NCI-H2081 treated with DMSO at 0.1 percent for 48 hours (cell line): ENCODE measurements around the gene CST9.
"Not testable (repeated sequence)": the region's sequence is repeated elsewhere in the genome, so short reads cannot be mapped to it uniquely, and the experiment has no call there.

ENCODE experiments used
- DNase-seq: peaks from one replicate; lab custom pipeline; 2025; lab: John Stamatoyannopoulos, UW

CST9 gene

DNA sequence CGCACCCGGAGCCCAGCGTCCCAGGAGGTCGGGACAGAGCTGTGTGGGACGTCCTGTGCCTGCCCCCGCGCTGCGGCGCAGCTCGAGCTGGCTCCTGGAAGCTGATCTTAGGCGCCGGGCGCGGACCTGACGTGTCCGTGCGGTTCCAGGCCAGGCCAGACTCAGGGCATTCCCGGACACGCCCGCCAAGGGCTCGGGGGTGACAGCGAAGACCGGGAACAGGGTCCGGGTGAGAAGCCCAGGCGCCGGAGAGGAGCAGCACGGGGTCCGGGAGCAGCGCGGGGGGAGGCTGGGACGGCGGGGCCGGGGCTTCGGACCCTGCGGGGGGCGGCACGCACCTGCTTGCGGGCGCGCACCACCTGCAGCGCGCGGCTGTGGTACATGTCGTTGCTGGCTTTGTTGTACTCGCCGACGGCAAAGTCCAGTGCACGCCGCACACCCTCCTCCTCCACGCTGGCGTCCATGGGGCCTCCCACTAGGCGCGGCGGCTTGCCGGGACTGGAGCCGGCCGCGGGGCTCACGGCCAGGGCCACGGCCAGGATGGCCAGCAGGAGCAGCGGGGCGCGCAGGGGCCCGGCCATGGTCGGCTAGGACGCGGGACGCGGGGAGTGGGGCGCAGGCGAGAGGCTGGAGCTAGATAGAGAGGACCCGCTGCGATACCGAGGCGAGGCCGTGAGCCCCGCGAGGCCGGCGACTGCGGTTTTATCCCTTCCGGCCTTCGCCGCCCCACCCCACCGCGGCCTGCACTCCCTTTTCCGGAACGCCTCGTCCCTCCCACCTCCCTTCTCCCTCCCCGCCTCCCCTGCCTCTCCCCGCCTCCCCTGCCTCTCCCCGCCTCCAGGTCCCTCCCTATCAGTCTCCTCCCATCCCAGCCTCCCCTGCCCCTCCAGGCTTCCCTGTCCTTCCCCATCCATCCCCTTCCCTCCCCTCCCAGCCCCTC lies 31.8 kb upstream of the CST9 start, which contains the start of gene CST3:
TSS of gene CST3 (minus strand) at position 674 of the 940 bp plus-strand sequence. CDS start at position 581, 93 bp downstream.
- peak; percentile 1 for DNase-seq

DNA sequence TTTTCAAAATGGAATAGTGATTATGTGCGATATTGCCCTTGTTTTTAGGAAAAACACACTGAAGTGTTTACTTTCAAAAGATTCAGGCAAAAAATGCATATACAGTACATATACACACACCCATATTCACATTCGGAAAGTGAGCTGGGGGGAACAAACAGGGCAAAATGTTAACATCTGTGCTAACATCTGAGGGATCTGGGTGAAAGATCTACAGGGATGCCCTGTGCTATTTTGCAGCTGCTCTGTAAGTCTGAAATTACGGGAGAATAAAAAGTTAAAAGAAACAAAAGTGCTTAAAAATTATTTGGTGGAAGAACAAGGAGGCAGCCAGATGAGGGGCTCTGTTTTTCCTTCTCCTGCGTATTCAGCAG lies 31.2 kb upstream of the CST9 start:
- DNase-seq = no peak

GRCh38 chr20:23636182-23636907 lies 30.6 kb upstream of the CST9 start:
- no peak for DNase-seq

- not testable (repeated sequence) for DNase-seq
Measured at GRCh38 chr20:23635768-23636090, 30.0 kb upstream of the CST9 start.

DNA sequence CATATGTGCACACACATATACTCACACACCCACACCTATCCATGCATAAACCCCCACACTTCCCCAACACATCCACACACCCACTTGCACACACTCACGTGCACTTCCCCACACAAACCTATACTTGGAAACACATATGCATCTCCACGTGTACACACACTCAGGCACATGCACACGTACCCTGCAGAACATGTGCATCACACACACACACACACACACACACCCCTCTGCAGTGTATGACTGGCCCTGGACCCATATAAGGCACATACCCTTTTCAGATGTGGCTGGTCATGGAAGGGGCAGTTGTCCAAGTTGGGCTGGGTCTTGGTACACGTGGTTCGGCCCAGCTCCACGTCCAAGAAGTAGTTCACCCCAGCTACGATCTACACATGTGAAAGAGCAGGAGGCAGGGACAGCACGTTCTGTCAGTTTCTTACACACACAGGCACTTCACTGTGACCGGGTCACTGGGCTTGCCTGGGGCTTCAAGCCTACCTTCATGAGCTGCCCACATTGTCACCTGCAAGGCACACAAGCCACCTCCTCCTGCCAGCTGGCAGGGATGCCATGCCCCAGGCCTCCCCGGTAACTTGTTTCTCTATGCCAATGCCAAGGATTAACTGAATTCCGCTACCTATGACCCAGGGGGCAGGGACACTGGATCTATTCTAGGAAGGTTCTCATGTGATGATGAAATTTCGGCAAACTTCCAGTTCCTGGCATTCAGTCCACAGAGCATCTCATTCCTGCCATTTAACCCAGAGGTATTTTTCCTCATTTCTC lies 29.5 kb upstream of the CST9 start:
- no peak for DNase-seq

GRCh38 chr20:23634044-23634801 lies 28.5 kb upstream of the CST9 start:
- DNase-seq = no peak

DNA sequence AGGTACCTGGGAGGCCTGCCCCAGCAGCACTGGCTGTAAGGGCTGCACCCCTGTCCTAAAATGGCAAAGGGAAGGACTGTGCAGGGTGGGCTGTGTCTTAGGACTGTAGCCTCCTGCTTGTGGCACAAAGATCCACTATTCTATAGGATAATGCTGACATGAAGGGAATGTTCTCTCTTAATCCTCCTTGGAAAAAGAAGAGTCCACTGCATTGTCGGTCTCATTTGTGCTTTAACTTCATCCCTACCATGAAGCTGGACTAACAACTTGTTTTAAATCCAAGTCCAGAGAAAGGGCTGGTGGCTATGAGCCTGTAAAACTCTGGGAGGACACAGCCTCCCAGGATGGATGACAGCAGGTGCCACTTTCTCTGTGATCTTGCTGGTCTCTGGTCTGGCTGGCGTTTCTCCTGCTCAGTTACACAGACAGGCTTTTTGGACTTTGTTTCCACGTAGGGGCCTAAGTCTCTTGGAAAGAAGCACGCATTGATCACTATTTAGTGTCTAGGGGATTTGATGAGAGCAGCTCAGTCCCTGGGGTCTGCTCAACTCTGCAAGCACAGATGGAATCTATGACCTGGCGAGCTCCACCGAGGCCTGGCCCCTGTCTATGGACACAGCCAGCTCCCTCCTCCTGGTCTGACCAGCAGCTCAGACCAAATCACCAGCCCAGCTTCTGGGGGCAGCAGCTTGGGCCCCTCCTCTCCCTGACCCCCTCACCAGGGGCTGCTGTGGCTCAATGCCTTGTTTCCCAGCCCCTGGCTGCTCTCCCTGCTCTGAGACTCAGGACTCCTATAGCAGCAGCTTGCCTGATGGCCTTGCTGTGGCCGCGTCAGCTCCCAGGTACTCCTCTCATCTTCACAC lies 27.2 kb upstream of the CST9 start:
- DNase-seq = no peak

GRCh38 chr20:23631981-23632710 lies 26.4 kb upstream of the CST9 start:
- no peak for DNase-seq

- no peak for DNase-seq
Measured at GRCh38 chr20:23631226-23631822, 25.6 kb upstream of the CST9 start.

DNA sequence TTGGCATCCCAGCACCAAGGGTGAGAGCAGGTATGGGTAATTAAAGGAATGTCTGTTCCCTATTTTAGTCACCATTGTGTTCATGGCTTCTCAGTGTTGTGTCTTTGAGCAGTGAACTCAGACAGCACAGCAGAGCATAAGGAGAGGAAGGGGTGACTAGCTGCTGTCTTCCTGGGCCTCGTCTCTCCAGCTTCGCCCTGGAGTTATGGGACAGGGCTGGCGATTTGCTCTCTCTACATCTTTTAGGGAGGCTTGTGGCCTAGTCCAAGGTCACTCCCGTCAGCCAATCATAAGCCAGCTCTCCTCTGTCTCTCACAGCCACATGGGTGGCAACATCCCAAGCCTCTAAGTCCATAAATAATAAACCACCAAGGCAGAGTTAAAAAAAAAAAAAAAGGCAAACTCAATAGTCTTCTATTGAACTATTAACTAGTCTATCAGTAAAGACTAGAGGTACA lies 24.7 kb upstream of the CST9 start:
- DNase-seq = no peak

DNA sequence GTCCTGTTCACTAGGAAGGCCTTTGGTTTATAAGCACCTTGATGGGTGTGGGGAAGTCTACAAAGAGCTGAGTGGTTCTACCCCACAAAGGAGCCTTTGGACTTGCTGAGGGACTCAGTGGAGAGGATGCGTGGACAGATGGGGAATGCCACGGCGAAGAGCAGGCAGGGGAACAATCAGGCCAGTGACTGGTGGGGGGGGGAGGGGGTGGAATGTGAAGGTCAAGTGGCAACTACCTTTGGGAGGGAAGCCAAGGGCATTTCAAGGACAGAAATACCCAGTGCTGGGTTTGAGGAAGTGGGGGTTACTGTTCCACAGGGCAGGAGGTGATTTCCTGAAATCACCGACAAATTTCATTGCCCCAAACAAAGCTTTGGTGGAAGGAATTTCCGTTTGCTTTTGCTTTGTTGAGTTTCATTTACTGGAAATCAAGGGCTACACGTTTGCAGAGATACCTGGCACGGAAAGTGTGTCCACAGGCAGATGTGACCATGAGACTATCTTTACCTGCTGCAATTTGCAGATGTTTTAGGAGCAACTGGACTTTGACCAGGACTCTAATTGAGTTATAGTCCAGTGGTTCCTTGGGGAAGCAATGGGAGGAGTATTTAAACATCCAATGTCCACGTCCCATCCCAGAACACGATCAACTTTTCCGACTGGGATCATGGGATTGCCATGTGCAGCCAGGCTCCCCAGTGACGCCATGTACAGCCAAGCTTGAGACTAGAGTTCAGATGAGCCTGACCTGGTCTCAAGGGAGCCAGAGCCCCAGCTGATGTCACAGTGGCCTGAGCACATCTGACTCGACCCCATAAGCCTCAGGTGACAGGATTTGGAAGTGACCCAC lies 24.1 kb upstream of the CST9 start:
- DNase-seq = no peak

DNA sequence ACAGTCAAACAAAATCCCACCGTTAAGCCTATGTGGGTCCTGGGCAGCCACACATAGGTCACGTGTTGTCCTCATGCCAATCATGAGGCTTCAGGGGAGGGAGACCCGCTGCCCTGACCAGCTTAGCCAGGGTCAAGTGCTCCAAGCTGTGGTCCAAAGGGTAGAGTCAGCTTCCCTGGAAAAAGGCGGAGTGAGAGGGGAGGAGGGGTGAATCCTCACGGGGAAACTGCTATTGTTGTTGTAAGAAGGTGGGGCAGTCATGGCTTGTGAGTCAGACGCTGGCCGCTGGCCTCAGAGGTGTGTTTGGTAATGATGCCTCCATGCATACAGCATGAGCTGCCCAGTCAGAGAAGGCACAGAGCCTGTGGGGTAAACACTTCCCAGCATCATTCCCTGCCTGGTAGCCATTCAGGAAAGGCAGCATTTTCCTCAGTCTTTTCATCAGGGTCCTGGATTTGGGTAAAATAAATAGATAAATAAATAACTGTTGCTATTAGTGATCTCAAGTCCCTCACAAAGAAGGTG lies 23.4 kb upstream of the CST9 start:
- DNase-seq = no peak

DNA sequence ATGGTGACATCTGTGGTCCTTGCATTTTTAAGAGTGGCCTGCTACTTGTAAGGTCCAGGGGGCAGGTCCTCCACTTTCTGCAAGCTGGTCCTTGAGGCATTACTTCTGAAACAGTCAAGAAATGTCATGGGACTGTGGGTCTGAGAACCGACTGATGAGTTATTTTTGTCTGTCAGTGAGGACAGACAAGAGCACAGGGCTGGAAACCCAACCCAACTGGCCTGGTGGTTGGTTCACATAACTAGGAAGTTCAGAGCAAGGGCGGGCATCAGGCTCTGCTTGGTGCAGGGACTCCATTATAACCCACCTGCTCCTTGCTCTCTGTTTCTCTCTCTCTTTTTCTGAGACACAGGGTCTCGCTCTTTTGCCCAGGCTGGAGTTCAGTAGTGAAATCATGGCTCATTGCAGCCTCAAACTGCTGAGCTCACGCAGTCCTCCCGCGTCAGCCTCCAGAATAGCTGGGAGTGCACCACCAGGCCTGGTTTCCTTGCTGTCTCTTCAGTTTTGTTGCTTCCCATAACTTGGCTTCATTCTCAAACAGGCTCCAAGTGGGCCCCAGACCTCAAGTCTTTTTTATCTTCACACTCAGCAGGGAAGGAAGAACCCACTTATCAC lies 22.8 kb upstream of the CST9 start:
- no peak for DNase-seq

GRCh38 chr20:23627501-23627900 lies 21.8 kb upstream of the CST9 start:
- DNase-seq = no peak

DNA sequence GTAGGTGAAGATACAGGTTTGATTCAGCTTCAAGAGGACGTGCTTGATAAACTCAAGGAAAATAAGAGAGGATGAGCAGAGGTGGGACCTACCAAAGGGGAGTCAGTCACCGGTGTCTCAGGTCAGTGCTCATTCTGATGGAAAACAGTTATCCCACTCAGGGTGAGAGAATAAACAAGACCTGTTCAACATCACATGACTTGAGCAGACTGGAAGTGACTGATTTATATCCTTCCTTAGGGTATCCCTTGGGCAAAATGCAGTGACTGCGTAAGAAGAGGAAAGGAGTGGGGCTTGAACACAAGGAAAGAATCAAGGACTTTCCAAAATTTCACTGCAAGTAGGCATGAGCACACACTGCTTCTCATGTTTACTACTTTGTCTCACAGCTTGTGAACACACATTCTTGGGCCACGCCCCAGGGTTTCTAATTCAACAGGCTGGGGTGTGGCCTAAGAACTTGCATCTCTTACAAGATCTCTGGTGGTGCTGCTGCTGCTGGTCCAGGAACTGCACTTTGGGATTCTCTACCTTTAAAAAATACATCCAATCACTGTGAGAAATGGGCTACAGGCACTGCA lies 20.4 kb upstream of the CST9 start:
- DNase-seq = no peak

DNA sequence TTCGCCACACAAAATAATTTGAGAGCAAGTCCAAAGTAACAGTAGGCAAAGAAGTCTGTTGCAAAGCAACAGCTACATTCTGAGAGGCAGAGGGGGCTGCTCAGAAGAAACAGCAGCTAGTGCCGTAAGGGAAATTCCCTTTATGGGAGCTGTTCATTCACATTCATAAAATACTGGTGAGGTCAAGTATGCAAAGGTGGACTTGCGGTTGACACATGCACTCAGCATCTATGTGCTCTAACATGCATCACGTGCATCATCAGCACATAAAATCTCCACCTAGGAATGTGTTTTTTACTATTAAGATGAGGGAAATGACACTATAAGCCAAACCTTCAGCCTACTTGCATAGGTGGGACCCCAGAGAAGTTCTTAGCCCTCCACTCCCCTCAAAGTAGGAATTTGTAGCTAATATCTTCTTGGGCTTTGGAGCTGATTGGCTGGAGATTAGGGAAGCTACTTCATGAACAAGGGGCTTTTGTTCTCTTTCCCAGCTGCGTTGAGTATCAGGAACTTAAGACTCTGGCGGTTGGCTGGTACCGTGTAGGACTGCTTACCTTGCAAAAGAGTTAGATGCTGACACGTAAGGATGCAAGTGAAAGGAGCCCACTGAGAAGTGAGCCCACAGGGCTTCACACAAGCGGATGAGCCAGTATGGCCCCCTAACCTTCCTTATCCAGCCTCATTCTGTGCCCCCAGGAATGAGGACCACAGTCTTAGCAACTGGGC lies 19.7 kb upstream of the CST9 start:
- no peak for DNase-seq

- DNase-seq = no peak
Measured at GRCh38 chr20:23624324-23624691, 18.6 kb upstream of the CST9 start.
